ENCODE results near the gene DAP. TPM values are rescaled to one million over a fixed set of nuclear protein-coding genes. Genes with fewer than 3 reads are reported as not detected.

The DAP gene
- total RNA-seq (133 TPM), polyA plus RNA-seq (ENCODE audit: insufficient read depth, low read depth, low replicate concordance) (123 TPM)
- long read RNA-seq, donor 1, transcript DAP-201 (4 exons, 2,339 nt), result major isoform, 36 of 41 reads
- long read RNA-seq, donor 1, transcript DAP-204 (2 exons, 277 nt), result minor isoform, 5 of 41 reads
- long read RNA-seq, donor 1, partial matches to known transcripts, result 0 of 41 reads
- long read RNA-seq, donor 1, other reads (novel, unspliced or antisense), result 0 of 41 reads
- long read RNA-seq, donor 2, transcript DAP-201 (4 exons, 2,339 nt), result major isoform, 52 of 55 reads
- long read RNA-seq, donor 2, partial matches to known transcripts, result 0 of 55 reads
- long read RNA-seq, donor 2, other reads (novel, unspliced or antisense), result 0 of 55 reads
- long read RNA-seq, donor 3, transcript DAP-201 (4 exons, 2,339 nt), result major isoform, 68 of 70 reads
- long read RNA-seq, donor 3, partial matches to known transcripts, result 0 of 70 reads
- long read RNA-seq, donor 3, other reads (novel, unspliced or antisense), result 0 of 70 reads
- long read RNA-seq, donor 4, transcript DAP-201 (4 exons, 2,339 nt), result major isoform, 24 of 24 reads
- long read RNA-seq, donor 4, partial matches to known transcripts, result 0 of 24 reads
- long read RNA-seq, donor 4, other reads (novel, unspliced or antisense), result 0 of 24 reads
- long read RNA-seq, donor 5, partial matches to known transcripts, result 0 of 3 reads
- long read RNA-seq, donor 5, other reads (novel, unspliced or antisense), result 0 of 3 reads
- long read RNA-seq, donor 6, transcript DAP-201 (4 exons, 2,339 nt), result major isoform, 6 of 6 reads
- long read RNA-seq, donor 6, partial matches to known transcripts, result 0 of 6 reads
- long read RNA-seq, donor 6, other reads (novel, unspliced or antisense), result 0 of 6 reads
- long read RNA-seq, donor 7, transcript DAP-204 (2 exons, 277 nt), result minor isoform, 5 of 199 reads
- long read RNA-seq, donor 7, transcript DAP-201 (4 exons, 2,339 nt), result major isoform, 153 of 199 reads
- long read RNA-seq, donor 7, partial matches to known transcripts, result 5 of 199 reads
- long read RNA-seq, donor 7, other reads (novel, unspliced or antisense), result 36 of 199 reads
- long read RNA-seq, donor 8, transcript DAP-201 (4 exons, 2,339 nt), result major isoform, 46 of 98 reads
- long read RNA-seq, donor 8, partial matches to known transcripts, result 50 of 98 reads
- long read RNA-seq, donor 8, other reads (novel, unspliced or antisense), result 0 of 98 reads
- long read RNA-seq, donor 9, transcript DAP-201 (4 exons, 2,339 nt), result major isoform, 29 of 34 reads
- long read RNA-seq, donor 9, partial matches to known transcripts, result 0 of 34 reads
- long read RNA-seq, donor 9, other reads (novel, unspliced or antisense), result 0 of 34 reads
- long read RNA-seq, donor 10, transcript DAP-201 (4 exons, 2,339 nt), result major isoform, 47 of 53 reads
- long read RNA-seq, donor 10, transcript DAP-204 (2 exons, 277 nt), result minor isoform, 5 of 53 reads
- long read RNA-seq, donor 10, partial matches to known transcripts, result 0 of 53 reads
- long read RNA-seq, donor 10, other reads (novel, unspliced or antisense), result 0 of 53 reads

GRCh38 chr5:10761185-10761932 is at the start of gene DAP:
TSS of gene DAP (minus strand) at chr5:10761234. CDS start at chr5:10761068, 166 bp downstream.
- no peaks in the 10 kb centered on the region for H3K27me3 ChIP-seq (ENCODE audit: control insufficient read depth, insufficient read depth, low read length)
- DNase-seq (peak; percentile 94 to 96 (median 95)), FAIRE-seq (no peak)
- H3K9ac ChIP-seq (ENCODE audit: low read length in 3 of 3), result peak within 1 kb of the TSS; percentile 74 to 94 (median 81)
- peaks cover 4 to 14% (median 10%) of the 10 kb centered on the region in 3 donors for H3K4me1 ChIP-seq (ENCODE audit: control insufficient read depth in 2 of 3, insufficient read depth in 2 of 3, low read depth in 1 of 3, low read length in 3 of 3)
- H3K4me3 ChIP-seq (ENCODE audit: low read length in 3 of 3), result peak within 1 kb of the TSS; percentile 85 to 89 (median 89)
- no peak for TF ChIP-seq CTCF (IDR thresholded peaks at IDR 0.05; ENCODE audit: borderline replicate concordance, extremely low read depth, insufficient read depth)
- H3K36me3 ChIP-seq (ENCODE audit: control insufficient read depth in 2 of 3, insufficient read depth in 3 of 3, low read length in 3 of 3), result no peaks in the 10 kb centered on the region
- no peaks in the 10 kb centered on the region for H3K9me3 ChIP-seq (ENCODE audit: control insufficient read depth in 2 of 3, insufficient read depth in 1 of 3, low read length in 3 of 3)
- intact Hi-C loops (cut with DNase I), result no loop called here
- H3K27ac ChIP-seq (ENCODE audit: low read depth in 2 of 2, low read length in 2 of 2), result peak within 1 kb of the TSS; percentile 90 to 94

- Histone ChIP-seq H3K27ac (ENCODE audit: low read depth in 2 of 2, low read length in 2 of 2) (no peak overlapping the region), H3K4me1 (ENCODE audit: control insufficient read depth in 2 of 3, insufficient read depth in 2 of 3, low read depth in 1 of 3, low read length in 3 of 3) (no peaks in the 10 kb centered on the region), H3K27me3 (ENCODE audit: control insufficient read depth, insufficient read depth, low read length) (no peaks in the 10 kb centered on the region), H3K36me3 (ENCODE audit: control insufficient read depth in 2 of 3, insufficient read depth in 3 of 3, low read length in 3 of 3) (no peaks in the 10 kb centered on the region), H3K9me3 (ENCODE audit: control insufficient read depth in 2 of 3, insufficient read depth in 1 of 3, low read length in 3 of 3) (peaks cover 0 to 5% (median 0%) of the 10 kb centered on the region in 3 donors), H3K9ac (ENCODE audit: low read length in 3 of 3) (no peak overlapping the region), H3K4me3 (ENCODE audit: low read length in 3 of 3) (no peak overlapping the region)
- TF ChIP-seq CTCF (IDR thresholded peaks at IDR 0.05; ENCODE audit: borderline replicate concordance, extremely low read depth, insufficient read depth), result no peak
- no peak for FAIRE-seq
- intact Hi-C loops (cut with DNase I), result no loop called here
- peak in 1 of 5 donors; percentile 9 for DNase-seq
Measured at GRCh38 chr5:10808347-10809226, 47.6 kb upstream of the DAP start.
